IPS-NIHi7 (cell line): ENCODE data around the gene HTT.

Experiments used
- DNase-seq: peaks from one replicate; pipeline ENCODE4 v3.0.0; 2012; ENCODE audit warnings: mixed read lengths; ENCODE audit errors: extremely low spot score

HTT gene

DNA sequence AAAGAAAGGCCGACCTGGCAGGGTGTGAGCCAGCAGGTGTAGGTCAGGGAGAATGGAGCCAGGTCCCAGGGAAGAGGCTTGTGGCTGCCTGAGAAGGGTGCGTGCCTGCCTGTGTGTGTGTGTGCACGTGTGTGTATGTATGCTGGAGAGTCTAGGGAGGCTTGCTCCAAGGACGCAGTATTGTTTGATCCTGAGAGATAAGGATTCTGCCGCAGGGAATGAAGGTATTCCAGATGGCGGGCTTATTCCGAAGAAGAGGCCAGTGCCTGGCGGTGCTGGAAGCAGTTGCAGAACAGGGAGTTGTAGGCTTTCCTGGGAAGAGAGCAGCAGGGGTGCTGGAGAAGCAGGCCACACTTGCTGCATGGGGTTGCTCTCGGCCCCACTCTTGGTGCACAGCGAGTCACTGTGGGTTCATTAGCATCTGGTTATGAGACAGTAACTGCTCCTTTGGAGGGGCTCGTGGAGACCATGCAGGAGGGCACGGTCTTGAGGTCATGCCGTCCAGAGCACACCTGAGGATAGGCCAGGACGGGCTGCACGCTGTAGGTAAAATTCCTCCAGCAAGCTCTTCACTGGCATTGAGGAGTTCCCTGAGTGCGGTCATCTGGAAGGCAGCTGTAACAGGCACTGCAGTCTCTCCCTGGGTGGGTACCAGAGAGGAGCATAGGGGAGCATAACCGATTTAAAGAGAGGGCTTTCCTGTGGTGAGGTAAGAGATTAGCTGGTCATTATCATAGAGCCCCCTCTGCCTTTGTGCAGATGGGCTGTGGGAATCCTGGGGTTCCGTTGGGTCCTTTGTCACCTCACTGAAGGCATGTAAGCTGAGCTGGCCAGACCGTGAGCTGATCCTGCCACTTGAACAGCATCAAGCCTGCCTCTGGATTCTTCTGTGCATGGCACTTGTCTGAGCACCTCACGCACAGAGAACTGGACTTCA is 144.6 kb downstream of the HTT start:
- DNase-seq, result no peak

DNA sequence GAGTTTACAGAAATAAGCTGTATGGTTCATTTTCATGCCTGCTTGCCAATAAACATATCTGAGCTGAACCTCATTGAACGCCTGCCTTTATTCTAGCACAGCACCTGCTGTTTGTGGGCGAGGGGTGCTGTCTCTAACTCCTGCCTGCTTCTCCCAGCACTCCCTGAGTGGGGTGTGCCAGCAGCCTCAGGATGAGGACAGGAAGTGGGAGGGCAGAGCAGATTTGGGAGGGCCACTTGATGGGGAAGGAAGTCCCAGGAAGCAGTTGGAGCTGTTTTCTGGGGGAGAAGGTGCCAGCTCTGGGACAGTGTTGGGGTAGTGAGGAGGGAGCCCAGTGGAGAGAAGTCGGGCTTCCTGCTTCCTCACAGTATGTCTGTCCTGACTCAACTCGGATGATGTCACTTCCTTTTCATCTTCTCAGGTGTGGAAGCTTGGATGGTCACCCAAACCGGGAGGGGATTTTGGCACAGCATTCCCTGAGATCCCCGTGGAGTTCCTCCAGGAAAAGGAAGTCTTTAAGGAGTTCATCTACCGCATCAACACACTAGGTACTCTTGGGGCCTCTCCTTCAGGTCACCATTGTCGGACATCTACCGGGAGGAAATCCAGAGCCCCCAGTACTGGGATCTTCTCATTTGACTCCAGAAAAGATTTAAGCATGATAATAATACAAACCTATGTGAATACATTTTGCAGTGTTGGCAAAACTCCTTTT is 145.4 kb downstream of the HTT start:
- no peak for DNase-seq

- no peak for DNase-seq
Observed at GRCh38 chr4:3220476-3221183, 146.1 kb downstream of the HTT start.

DNA sequence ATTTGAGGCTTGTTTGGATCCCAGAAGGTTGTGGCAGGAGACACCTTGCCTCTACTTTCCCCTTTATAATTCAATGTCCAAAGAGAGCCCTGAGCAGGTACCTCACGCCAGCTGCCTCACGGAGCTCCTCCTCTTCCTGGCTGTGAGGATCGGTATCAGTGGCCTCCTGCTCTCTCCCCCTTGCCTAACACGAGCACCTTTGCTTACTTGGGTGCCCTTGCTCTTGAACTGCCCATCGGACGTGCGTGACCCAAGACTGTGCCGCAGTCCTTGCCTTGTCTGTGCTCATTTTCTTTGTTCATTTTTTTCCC is 146.7 kb downstream of the HTT start:
- no peak for DNase-seq

DNA sequence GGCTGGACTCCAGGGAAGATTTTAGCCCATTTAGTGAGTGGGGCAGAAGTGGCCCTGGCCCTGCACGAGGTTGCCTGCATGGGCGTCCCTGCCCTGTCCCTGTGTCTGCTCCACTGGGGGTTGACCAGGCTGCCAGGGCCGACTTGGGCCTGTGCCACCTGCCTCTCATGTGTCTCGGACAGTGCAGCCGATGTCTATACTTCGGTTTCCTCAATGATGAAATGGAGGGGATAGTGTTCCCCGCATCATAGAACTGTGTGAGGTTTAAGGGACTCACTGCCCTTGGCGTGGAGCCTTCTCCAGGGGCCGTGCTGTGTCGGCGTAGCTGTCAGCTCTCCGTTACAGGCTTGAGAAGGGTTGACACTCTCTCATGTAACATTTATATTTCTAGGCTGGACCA is 147.5 kb downstream of the HTT start:
- DNase-seq, result no peak

GRCh38 chr4:3223346-3223745 is 148.9 kb downstream of the HTT start:
- DNase-seq, result no peak

- no peak for DNase-seq
Observed at GRCh38 chr4:3223956-3224748, 149.7 kb downstream of the HTT start.

DNA sequence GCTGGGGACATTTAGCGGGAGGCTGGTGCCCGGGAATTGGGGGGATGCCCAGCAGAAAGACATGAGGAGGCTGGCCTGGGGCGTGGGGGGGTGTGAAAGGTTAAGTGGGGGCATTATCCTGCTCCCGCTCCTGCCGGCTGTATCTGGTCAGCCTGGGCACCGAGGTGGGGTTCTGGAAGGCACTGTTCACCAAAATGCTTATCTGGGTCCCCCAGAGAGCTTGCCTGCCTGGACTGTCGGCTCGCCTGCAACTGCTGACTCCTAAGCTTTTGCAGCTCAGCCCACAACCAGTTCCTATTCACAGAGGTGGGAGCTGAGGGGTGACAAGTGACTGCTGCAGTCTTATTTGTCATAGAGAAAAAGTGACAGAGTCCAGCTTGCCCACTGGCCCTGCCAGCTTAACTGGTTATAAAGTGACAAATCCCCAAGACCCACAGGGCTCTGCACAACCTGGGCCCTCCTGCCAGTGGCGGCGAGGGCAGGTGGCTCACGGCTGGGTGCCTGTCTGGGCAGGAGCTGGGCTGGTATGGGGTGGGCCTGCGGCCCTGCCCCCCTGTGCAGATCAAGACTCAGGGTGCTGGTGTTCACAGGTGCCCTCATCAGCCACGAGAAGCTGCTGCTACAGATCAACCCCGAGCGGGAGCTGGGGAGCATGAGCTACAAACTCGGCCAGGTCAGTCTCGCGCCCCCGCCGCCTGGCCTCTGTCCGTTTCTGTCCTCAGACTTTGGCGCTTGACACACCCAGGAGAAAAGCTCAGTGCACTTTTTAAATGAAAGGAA is 150.8 kb downstream of the HTT start:
- DNase-seq, result no peak

DNA sequence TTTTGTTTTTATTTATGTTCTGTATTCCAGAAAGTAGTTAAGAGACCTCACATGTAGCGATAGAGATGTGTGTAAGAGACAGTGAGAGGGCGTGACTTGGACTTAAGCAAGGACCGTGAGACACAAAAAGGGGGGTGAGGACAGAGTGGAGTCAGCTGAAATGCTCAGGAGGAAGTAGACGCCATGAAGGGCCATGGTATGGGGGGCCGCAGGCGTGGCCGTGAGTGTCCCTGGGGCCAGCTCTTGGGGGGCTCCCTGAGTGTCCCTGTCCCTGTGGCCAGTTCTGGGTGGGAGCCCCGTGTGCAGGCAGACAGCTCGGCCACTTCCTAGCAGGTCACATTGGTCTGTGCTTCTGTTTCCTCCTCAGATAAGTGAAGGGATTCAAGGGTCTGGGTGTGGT is 151.5 kb downstream of the HTT start:
- DNase-seq, result no peak

DNA sequence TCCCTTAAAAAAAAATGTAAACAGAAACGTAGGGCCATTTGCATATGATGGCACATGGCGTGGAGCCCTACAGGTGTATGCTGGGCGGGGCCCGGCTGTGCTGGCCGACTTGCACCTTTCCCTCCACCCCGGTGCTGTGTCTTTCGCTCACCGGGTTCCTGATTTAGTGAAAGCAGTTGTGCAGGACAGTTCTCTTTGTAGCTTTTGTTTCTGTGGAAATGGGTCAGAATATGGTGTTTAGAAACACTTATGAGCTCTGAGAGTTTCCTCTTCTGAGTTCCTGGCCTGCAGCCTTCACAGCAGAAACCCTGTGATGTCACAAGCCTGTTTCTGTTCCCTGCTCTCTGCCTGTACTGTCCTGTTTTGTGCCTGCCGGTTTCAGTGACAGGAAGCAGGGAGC is 152.0 kb downstream of the HTT start:
- no peak for DNase-seq

- DNase-seq, result no peak
Observed at GRCh38 chr4:3226944-3227343, 152.5 kb downstream of the HTT start.

DNA sequence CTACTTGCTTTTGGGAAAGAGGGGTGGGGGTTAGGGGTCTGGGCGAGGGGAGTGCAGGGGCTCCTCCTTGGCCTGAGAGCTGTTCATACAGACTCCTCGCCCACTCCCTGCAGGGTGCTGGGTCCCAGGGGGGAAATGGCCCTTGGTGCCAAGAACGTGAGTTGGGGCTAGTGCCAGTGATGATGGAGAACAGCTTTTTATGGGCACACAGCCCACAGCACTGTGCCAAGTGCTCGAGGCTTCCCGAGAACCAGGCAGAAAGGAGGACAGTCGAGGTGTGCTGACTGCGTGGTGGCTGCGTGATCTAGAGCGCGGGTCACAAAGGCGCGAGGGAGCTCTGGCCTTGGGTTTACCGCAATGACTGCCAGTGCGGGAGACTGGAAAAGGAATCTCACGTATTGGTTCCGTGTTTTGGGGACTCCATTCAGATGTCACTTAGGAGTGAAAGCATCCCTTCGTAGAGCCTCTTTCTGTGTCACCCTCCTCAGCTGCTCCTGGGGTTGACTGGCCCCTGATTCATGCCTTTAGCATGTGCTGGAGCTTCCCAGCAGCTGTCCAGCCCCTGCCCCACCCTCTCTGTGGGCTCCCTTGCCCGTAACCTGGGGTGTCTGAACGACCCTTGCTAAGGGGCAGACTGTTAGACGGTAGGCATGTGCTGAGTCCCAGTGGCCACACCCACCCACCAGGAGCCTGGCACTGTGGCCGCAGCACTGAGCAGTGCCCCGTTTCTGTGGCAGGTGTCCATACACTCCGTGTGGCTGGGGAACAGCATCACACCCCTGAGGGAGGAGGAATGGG is 153.6 kb downstream of the HTT start:
- no peak for DNase-seq

GRCh38 chr4:3228881-3229280 is 154.4 kb downstream of the HTT start:
- no peak for DNase-seq

GRCh38 chr4:3229328-3229727 is 154.8 kb downstream of the HTT start:
- DNase-seq, result no peak

- no peak for DNase-seq
Observed at GRCh38 chr4:3229964-3230363, 155.5 kb downstream of the HTT start.

DNA sequence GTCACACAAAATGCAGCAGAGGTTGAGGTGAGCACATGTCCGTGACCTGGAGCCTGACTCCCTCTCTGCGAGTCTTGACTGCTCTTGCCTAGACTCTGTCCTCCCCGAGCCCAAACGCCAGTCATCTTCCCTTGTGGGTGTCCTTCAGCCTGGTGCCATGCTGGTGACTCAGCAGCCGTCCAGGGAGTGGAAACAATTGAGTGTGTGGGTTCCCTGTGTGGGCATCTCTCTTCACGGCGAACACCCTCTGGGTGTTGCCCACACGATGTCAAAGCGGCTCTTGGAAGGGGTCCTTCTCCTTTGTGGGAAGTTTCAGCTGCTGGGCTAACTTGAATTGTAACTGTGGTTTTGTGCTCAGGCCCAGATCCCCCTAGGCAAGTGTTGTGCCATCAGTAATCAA is 157.0 kb downstream of the HTT start:
- DNase-seq, result no peak

GRCh38 chr4:3232001-3232400 is 157.5 kb downstream of the HTT start:
- DNase-seq, result no peak

DNA sequence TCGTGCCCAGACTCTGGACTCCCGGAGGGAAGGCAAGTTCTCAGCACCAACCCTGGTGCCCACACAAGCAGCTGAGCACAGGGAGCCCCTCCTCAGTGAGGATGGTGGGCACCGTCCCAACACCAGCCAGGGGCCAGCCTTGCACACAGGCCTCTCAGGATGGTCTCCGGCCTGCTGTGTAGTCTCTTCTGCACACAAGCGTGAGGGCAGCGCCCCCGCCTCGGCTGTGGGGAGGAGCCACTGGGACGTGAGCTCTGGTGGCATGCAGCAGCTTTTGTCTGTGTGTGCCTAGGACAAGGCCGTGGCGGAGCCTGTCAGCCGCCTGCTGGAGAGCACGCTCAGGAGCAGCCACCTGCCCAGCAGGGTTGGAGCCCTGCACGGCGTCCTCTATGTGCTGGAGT is 158.4 kb downstream of the HTT start:
- DNase-seq, result no peak

- DNase-seq, result peak; percentile 40
Observed at GRCh38 chr4:3233391-3234071, 159.1 kb downstream of the HTT start.
